ENCODE results near the gene ADCY9. TPM values are rescaled to one million over a fixed set of nuclear protein-coding genes. Genes with fewer than 3 reads are reported as not detected.

ADCY9 gene
- total RNA-seq, 1 experiment from 2014 or later = 7.0 TPM

DNA sequence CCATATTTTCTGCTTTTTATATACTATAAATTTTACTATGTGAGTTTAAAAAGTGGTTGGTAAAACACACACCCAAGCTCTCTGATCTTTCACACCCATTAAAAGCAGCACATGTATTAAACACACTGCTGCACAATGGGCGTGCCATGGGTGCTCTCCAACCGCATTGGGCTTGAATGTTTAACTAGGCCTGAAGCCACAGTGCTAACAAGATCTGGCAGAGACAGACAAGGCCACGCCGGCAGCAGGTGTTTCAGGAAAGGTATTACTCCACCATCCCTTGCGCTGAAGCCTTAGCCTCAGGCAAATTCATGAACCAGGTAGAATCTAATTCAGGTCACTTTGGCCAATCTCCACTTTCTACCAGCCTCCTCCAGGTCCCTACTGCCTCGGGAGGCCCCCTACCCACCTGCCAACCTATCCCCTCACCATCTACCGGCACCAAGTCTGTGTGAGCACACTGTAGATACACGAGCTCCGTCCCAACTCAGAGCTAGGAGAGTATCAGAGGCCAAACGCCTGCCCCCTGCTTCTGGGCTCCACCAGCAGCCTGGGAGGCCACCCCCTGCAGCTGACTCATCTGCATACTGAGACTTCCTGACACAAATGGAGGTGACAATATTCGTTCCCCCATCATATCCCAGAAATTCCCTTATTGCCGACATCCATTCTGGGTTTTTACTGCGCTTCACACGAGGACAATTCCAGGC lies 95.0 kb downstream of the ADCY9 start:
- no peak overlapping the region for H3K27ac ChIP-seq (ENCODE audit: low read depth, low read length, poor library complexity, severe bottlenecking)
- no peaks in the 10 kb centered on the region for H3K27me3 ChIP-seq (replicated peaks; ENCODE audit: insufficient read depth, low read depth, low read length, poor library complexity)
- POLR2A ChIA-PET (ENCODE audit: low non-redundant PET) = no interaction called here
- intact Hi-C loops (cut with micrococcal nuclease; ENCODE audit: unreplicated experiment) = no loop called here
- DNase-seq (ENCODE audit: low spot score) = no peak
- no peak overlapping the region for H3K4me3 ChIP-seq (ENCODE audit: low read depth, low read length, poor library complexity, severe bottlenecking)
- no peaks in the 10 kb centered on the region for H3K36me3 ChIP-seq (ENCODE audit: insufficient read depth, low read length, poor library complexity, severe bottlenecking)
- H3K9me3 ChIP-seq (ENCODE audit: low read depth, low read length, poor library complexity, severe bottlenecking) = no peaks in the 10 kb centered on the region
- no peak for TF ChIP-seq EZH2 (IDR thresholded peaks at IDR 0.05; ENCODE audit: borderline replicate concordance, low read depth, low read length, poor library complexity, severe bottlenecking)
- TF ChIP-seq, protein P1, sequence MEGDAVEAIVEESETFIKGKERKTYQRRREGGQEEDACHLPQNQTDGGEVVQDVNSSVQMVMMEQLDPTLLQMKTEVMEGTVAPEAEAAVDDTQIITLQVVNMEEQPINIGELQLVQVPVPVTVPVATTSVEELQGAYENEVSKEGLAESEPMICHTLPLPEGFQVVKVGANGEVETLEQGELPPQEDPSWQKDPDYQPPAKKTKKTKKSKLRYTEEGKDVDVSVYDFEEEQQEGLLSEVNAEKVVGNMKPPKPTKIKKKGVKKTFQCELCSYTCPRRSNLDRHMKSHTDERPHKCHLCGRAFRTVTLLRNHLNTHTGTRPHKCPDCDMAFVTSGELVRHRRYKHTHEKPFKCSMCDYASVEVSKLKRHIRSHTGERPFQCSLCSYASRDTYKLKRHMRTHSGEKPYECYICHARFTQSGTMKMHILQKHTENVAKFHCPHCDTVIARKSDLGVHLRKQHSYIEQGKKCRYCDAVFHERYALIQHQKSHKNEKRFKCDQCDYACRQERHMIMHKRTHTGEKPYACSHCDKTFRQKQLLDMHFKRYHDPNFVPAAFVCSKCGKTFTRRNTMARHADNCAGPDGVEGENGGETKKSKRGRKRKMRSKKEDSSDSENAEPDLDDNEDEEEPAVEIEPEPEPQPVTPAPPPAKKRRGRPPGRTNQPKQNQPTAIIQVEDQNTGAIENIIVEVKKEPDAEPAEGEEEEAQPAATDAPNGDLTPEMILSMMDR (conservative IDR thresholded peaks at IDR 0.05; ENCODE audit: low read depth, low read length) = no peak
- CTCF ChIA-PET = no interaction called here
- BruUV-seq (replicated peaks) = no TSS peak
- H3K4me1 ChIP-seq (ENCODE audit: insufficient read depth, low read length, poor library complexity, severe bottlenecking) = no peaks in the 10 kb centered on the region

DNA sequence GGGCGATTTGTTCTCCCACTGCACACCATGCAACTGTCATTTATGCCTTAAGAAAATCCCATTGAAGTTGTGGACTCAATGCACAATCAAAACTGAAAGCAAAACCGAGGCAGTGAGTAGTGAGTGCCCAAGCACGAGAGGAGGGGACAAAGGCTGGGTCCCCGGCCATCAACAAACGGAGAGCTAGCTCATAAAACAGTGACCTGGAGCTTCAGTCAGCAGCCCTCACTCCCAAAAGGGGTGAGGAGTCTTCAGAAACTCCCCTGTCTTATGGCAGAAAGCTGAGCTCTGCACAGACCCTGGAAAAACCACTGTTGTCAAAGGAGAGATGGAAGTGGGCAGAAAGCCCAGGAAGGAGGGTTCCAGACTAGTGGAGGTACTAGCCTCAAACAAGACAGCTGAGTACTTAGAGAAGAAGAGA lies 96.9 kb downstream of the ADCY9 start:
- TF ChIP-seq, protein P1 (conservative IDR thresholded peaks at IDR 0.05; ENCODE audit: low read depth, low read length) = no peak
- TF ChIP-seq EZH2 (IDR thresholded peaks at IDR 0.05; ENCODE audit: borderline replicate concordance, low read depth, low read length, poor library complexity, severe bottlenecking) = no peak
- Histone ChIP-seq H3K27me3 (replicated peaks; ENCODE audit: insufficient read depth, low read depth, low read length, poor library complexity) (no peaks in the 10 kb centered on the region), H3K27ac (ENCODE audit: low read depth, low read length, poor library complexity, severe bottlenecking) (no peak overlapping the region), H3K4me3 (ENCODE audit: low read depth, low read length, poor library complexity, severe bottlenecking) (no peak overlapping the region), H3K36me3 (ENCODE audit: insufficient read depth, low read length, poor library complexity, severe bottlenecking) (no peaks in the 10 kb centered on the region), H3K9me3 (ENCODE audit: low read depth, low read length, poor library complexity, severe bottlenecking) (no peaks in the 10 kb centered on the region), H3K4me1 (ENCODE audit: insufficient read depth, low read length, poor library complexity, severe bottlenecking) (no peaks in the 10 kb centered on the region)
- intact Hi-C loops (cut with micrococcal nuclease; ENCODE audit: unreplicated experiment) = no loop called here
- no TSS peak for BruUV-seq (replicated peaks)
- POLR2A ChIA-PET (ENCODE audit: low non-redundant PET) = no interaction called here
- no peak for DNase-seq (ENCODE audit: low spot score)
- CTCF ChIA-PET = no interaction called here

DNA sequence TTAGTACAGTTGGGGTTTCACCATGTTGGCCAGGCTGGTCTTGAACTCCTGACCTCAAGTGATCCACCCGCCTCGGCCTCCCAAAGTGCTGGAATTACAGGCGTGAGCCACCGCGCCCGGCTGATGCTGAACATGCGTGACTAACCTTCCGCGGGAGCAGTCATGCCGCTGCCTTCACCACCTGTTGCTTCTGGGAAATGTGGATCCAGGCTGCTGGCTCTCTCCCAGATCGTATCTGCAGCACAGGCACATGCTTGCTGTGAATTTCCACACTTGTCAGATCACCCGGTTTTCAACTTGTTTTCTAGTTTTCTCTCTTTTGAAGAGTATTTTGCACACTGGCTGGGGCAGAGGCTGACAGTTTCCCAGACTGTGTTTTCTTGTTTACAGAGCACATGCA lies 97.9 kb downstream of the ADCY9 start:
- ChIA-PET POLR2A (ENCODE audit: low non-redundant PET) (no interaction called here), CTCF (no interaction called here)
- H3K9me3 ChIP-seq (ENCODE audit: low read depth, low read length, poor library complexity, severe bottlenecking) = no peaks in the 10 kb centered on the region
- TF ChIP-seq, protein P1 (conservative IDR thresholded peaks at IDR 0.05; ENCODE audit: low read depth, low read length) = no peak
- no peak for TF ChIP-seq EZH2 (IDR thresholded peaks at IDR 0.05; ENCODE audit: borderline replicate concordance, low read depth, low read length, poor library complexity, severe bottlenecking)
- no TSS peak for BruUV-seq (replicated peaks)
- no peaks in the 10 kb centered on the region for H3K27me3 ChIP-seq (replicated peaks; ENCODE audit: insufficient read depth, low read depth, low read length, poor library complexity)
- intact Hi-C loops (cut with micrococcal nuclease; ENCODE audit: unreplicated experiment) = no loop called here
- H3K27ac ChIP-seq (ENCODE audit: low read depth, low read length, poor library complexity, severe bottlenecking) = no peak overlapping the region
- H3K4me1 ChIP-seq (ENCODE audit: insufficient read depth, low read length, poor library complexity, severe bottlenecking) = peaks cover 5% of the 10 kb centered on the region
- no peak for DNase-seq (ENCODE audit: low spot score)
- no peak overlapping the region for H3K4me3 ChIP-seq (ENCODE audit: low read depth, low read length, poor library complexity, severe bottlenecking)
- no peaks in the 10 kb centered on the region for H3K36me3 ChIP-seq (ENCODE audit: insufficient read depth, low read length, poor library complexity, severe bottlenecking)

Measured in A673 (cell line).